Gastroesophageal sphincter (tissue), 3 donors: ENCODE data around the gene SOX13.

Experiments
- CTCF ChIP-seq, 4 experiments: fragments of 200-600 bp in 2 of 4; fragments of 450-650 bp in 2 of 4; sonication (generic) in 1 of 4; IDR thresholded peaks; one replicate each; pipeline ENCODE4 v1.5.1; 2017 to 2019; ENCODE audit warnings: antibody characterized with exemption in 4 of 4, mild to moderate bottlenecking in 2 of 4, moderate library complexity in 2 of 4
- EP300 ChIP-seq: sonication (generic); formaldehyde crosslinking; IDR thresholded peaks from one replicate; pipeline ENCODE4 v1.6.1; 2017; ENCODE audit warnings: antibody characterized with exemption, mild to moderate bottlenecking
- POLR2A ChIP-seq, 2 donors: fragments of 450-650 bp; IDR thresholded peaks; one replicate each; pipeline ENCODE4 v1.6.1; 2017; ENCODE audit warnings: antibody characterized with exemption in 2 of 2, mild to moderate bottlenecking in 2 of 2, moderate library complexity in 1 of 2
- POLR2AphosphoS5 ChIP-seq: sonication (generic); formaldehyde crosslinking; IDR thresholded peaks from one replicate; pipeline ENCODE4 v1.6.1; 2017; ENCODE audit warnings: antibody characterized with exemption

GRCh38 chr1:204102029-204102611 lies 29.2 kb downstream of the SOX13 start:
- no peak for TF ChIP-seq CTCF (IDR thresholded peaks at IDR 0.05)
- no peak for TF ChIP-seq EP300
- no peak for TF ChIP-seq POLR2A (IDR thresholded peaks at IDR 0.05)
- TF ChIP-seq POLR2AphosphoS5 = no peak
